Measurements from ENCODE around the gene MTMR4.

Gene MTMR4

DNA sequence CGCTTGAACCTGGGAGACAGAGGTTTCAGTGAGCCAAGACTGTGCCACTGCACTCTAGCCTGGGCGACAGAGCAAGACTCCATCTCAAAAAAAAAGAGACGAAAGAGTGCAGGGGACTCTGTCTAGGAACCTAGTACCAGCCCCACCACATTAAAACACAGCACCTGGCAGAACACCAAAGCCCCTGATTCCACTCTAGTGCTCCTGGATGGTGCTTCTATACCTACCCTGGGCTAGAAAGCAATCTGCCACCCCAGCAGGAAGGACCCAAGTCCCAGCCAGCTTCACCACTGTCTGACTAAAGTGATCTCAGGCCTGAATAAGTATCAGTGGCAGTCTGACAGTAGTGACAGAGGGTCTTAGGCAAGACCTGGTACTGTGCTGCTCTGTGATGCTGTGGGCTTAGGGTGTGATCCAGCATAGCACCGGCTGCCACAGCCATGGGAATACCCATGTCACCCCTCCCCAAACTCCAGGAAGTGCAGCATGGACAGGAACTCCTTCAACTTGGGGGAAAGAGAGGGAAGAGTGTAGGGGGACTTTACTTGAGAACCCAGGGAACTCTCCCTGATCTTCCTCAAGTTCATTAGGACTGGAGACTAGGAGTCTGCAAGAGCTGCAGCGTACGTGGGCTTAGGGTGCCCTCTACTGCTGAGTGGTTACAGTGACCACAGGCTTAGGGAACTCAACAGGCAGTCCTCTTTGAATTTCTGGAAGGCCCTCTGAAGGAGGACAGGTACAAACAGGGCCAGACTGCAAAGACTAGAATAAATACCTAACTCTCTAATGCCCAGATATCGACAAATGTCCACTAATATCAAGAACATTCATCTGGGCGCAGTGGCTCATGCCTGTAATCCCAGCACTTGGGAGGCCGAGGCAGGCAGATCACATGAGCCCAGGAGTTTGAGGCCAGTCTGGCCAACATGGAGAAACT, 67.1 kb downstream of the MTMR4 start:
- TF ChIP-seq, protein P1, sequence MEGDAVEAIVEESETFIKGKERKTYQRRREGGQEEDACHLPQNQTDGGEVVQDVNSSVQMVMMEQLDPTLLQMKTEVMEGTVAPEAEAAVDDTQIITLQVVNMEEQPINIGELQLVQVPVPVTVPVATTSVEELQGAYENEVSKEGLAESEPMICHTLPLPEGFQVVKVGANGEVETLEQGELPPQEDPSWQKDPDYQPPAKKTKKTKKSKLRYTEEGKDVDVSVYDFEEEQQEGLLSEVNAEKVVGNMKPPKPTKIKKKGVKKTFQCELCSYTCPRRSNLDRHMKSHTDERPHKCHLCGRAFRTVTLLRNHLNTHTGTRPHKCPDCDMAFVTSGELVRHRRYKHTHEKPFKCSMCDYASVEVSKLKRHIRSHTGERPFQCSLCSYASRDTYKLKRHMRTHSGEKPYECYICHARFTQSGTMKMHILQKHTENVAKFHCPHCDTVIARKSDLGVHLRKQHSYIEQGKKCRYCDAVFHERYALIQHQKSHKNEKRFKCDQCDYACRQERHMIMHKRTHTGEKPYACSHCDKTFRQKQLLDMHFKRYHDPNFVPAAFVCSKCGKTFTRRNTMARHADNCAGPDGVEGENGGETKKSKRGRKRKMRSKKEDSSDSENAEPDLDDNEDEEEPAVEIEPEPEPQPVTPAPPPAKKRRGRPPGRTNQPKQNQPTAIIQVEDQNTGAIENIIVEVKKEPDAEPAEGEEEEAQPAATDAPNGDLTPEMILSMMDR (conservative IDR thresholded peaks at IDR 0.05; ENCODE audit: low read length): peak; percentile 90
- no peak overlapping the region for H3K4me3 ChIP-seq (ENCODE audit: low read length)
- peak; percentile 83 for DNase-seq (ENCODE audit: low read depth)

DNA sequence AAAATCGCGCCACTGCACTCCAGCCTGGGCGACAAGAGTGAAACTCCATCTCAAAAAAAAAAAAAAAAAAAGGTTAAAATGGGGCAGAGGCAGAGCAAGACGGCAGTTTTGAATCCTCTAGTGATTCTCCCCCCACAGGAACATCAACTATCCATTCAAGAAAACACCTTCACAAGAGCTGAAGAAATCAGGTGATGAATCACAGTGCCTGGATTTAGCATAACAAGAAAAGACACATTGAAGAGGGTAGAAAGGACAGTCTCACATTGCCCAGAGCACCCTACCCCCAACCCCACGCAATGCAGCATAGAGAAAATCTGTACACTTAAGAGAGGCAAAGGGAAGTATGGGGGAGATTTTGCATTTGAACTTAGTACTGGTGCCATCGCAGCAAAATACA, 68.4 kb downstream of the MTMR4 start:
- no peak for DNase-seq (ENCODE audit: low read depth)
- H3K4me3 ChIP-seq (ENCODE audit: low read length): no peak overlapping the region
- TF ChIP-seq, protein P1 (conservative IDR thresholded peaks at IDR 0.05; ENCODE audit: low read length): no peak

Data from AG10803 (cell line).